A549 (cell line): ENCODE measurements around the gene CSPG4. TPM values are rescaled to one million over a fixed set of nuclear protein-coding genes. Genes with fewer than 3 reads are reported as not detected.
A peak's percentile ranks its signal among the peaks of the same experiment; 100 is the strongest.
"Not testable (repeated sequence)": the region's sequence is repeated elsewhere in the genome, so short reads cannot be mapped to it uniquely, and the experiment has no call there.

ENCODE experiments used
- ATAC-seq, 2 experiments: fragments of 200-7000 bp in 1 of 2; fragments of >200 bp in 1 of 2; cut with Nextera tagmentation in 1 of 2; cut with Tn5 transposase in 1 of 2; 3 replicates each; pipeline versions ENCODE4 v1.8.0 to v1.9.1; 2018 to 2020; ENCODE audit warnings: mild to moderate bottlenecking in 1 of 2, moderate library complexity in 1 of 2
- CTCF ChIA-PET: fragments of 300-600 bp; sonication (Branson Sonifier 250); formaldehyde crosslinking; extraction: SDS; loops from one replicate; lab custom pipeline; 2021; ENCODE audit warnings: antibody characterized with exemption, inconsistent platforms; lab: Yijun Ruan, JAX
- POLR2A ChIA-PET: fragments of 350-600 bp; formaldehyde crosslinking; extraction: SDS; loops from one replicate; lab custom pipeline; 2021; ENCODE audit warnings: antibody characterized with exemption, inconsistent platforms; lab: Yijun Ruan, JAX
- DNase-seq, 2 experiments: peaks; one replicate each; pipeline versions ENCODE4 v3.0.0 to v3.0.0-alpha.2; 2011 to 2016; ENCODE audit warnings: low read depth in 1 of 2, low spot score in 1 of 2
- FAIRE-seq: peaks from 2 replicates; lab custom pipeline; 2011; peaks lifted over from hg19 to GRCh38; lab: Jason Lieb, UNC
- H3K27ac ChIP-seq, 2 experiments: fragments of >200 bp; sonication (Bioruptor Twin); formaldehyde crosslinking; 3 replicates each; pipeline ENCODE4 v1.5.1; 2016 to 2017
- H3K4me1 ChIP-seq: fragments of >200 bp; sonication (Bioruptor Twin); formaldehyde crosslinking; 3 replicates; pipeline ENCODE4 v1.6.1; 2016
- H3K4me2 ChIP-seq: fragments of >200 bp; sonication (Bioruptor Twin); formaldehyde crosslinking; 3 replicates; pipeline ENCODE4 v1.6.1; 2016
- H3K4me3 ChIP-seq: fragments of >200 bp; sonication (Bioruptor Twin); formaldehyde crosslinking; 3 replicates; pipeline ENCODE4 v1.5.1; 2016
- H3K9me3 ChIP-seq: fragments of >200 bp; sonication (Bioruptor Twin); formaldehyde crosslinking; 3 replicates; pipeline ENCODE4 v1.6.1; 2016
- ATOH8 ChIP-seq: fragments of 250-450 bp; sonication (Bioruptor Pico); IDR thresholded peaks from 2 replicates; pipeline ENCODE4 v1.5.0; 2020; ENCODE audit warnings: low read depth, mild to moderate bottlenecking, moderate library complexity
- CEBPB ChIP-seq, 2 experiments: fragments of >200 bp in 1 of 2; sonication (Bioruptor Twin) in 1 of 2; formaldehyde crosslinking in 1 of 2; IDR thresholded peaks; 2 replicates each; pipeline ENCODE4 v1.6.1; 2012 to 2016
- CHD4 ChIP-seq: fragments of 200-600 bp; sonication (generic); IDR thresholded peaks from 2 replicates; pipeline ENCODE4 v1.6.1; 2016; ENCODE audit warnings: antibody characterized with exemption, mild to moderate bottlenecking, borderline replicate concordance
- FOSB ChIP-seq: fragments of 250-450 bp; sonication (Bioruptor Pico); IDR thresholded peaks from 2 replicates; pipeline ENCODE4 v1.5.0; 2020; ENCODE audit warnings: mild to moderate bottlenecking, moderate library complexity
- FOSL2 ChIP-seq, 2 experiments: fragments of 450-650 bp in 1 of 2; fragments of >200 bp in 1 of 2; sonication (Bioruptor Twin) in 1 of 2; formaldehyde crosslinking; IDR thresholded peaks; 2 replicates each; pipeline versions ENCODE4 v1.5.0 to v1.6.1; 2016 to 2020; ENCODE audit warnings: mild to moderate bottlenecking in 1 of 2, moderate library complexity in 1 of 2
- GATA3 ChIP-seq: IDR thresholded peaks from 2 replicates; pipeline ENCODE4 v1.6.1; 2012; ENCODE audit warnings: borderline replicate concordance
- HDAC2 ChIP-seq: fragments of 200-600 bp; sonication (generic); IDR thresholded peaks from 2 replicates; pipeline ENCODE4 v1.6.1; 2016
- HEYL ChIP-seq: fragments of 250-450 bp; sonication (Bioruptor Pico); IDR thresholded peaks from 2 replicates; pipeline ENCODE4 v1.8.0; 2021; ENCODE audit warnings: mild to moderate bottlenecking, moderate library complexity
- HOXB13 ChIP-seq: fragments of 250-450 bp; sonication (Bioruptor Pico); IDR thresholded peaks from 2 replicates; pipeline ENCODE4 v1.5.0; 2020; ENCODE audit warnings: low read depth, mild to moderate bottlenecking, moderate library complexity
- HOXB5 ChIP-seq: fragments of 250-450 bp; sonication (Bioruptor Pico); IDR thresholded peaks from 2 replicates; pipeline ENCODE4 v1.5.0; 2020; ENCODE audit warnings: mild to moderate bottlenecking, moderate library complexity
- MYC ChIP-seq: IDR thresholded peaks from 2 replicates; pipeline ENCODE4 v1.6.1; 2012; ENCODE audit warnings: mild to moderate bottlenecking, inconsistent platforms, low read length, improper control_type of control experiment, borderline replicate concordance
- POLR2A ChIP-seq: IDR thresholded peaks from 2 replicates; pipeline ENCODE4 v1.6.1; 2012; ENCODE audit warnings: mild to moderate bottlenecking, low read length
- RARB ChIP-seq: fragments of 250-450 bp; sonication (Bioruptor Pico); IDR thresholded peaks from 2 replicates; pipeline ENCODE4 v1.8.0; 2021; ENCODE audit warnings: mild to moderate bottlenecking, moderate library complexity
- RNF2 ChIP-seq: fragments of 200-600 bp; sonication (generic); IDR thresholded peaks from 2 replicates; pipeline ENCODE4 v1.6.1; 2016; ENCODE audit warnings: low read depth, mild to moderate bottlenecking, antibody characterized with exemption, moderate library complexity, borderline replicate concordance
- SMC3 ChIP-seq: fragments of >200 bp; sonication (Bioruptor Twin); formaldehyde crosslinking; IDR thresholded peaks from 3 replicates; pipeline ENCODE4 v1.6.1; 2018; ENCODE audit warnings: inconsistent platforms
- ZC3H11A ChIP-seq: fragments of 450-650 bp; IDR thresholded peaks from 2 replicates; pipeline ENCODE4 v1.6.1; 2014; ENCODE audit warnings: antibody characterized with exemption, mild to moderate bottlenecking
- ZFP36 ChIP-seq: fragments of 450-650 bp; IDR thresholded peaks from 2 replicates; pipeline ENCODE4 v1.6.1; 2014; ENCODE audit warnings: borderline replicate concordance; ENCODE audit not compliant: partially characterized antibody
- ZSCAN20 ChIP-seq: fragments of 250-450 bp; sonication (Bioruptor Pico); IDR thresholded peaks from 2 replicates; pipeline ENCODE4 v1.8.0; 2022; ENCODE audit warnings: mild to moderate bottlenecking, moderate library complexity
- WGBS: methylation state at CpG from one replicate; pipeline ENCODE4 v1.1.6; 2017; ENCODE audit errors: missing lambda C conversion rate; 5-methylcytosine and 5-hydroxymethylcytosine counted together
- polyA plus RNA-seq, 4 experiments: library from polyadenylated mRNA; depleted of rRNA in 3 of 4; stranded (reverse); fragments of >200 nt; fragmentation: RNase III in 1 of 4; extraction: RNeasy Plus Mini Kit Qiagen cat#74134 plus additional on column Dnase treatment in 1 of 4; gene quantifications; 2 replicates in 3 of 4; 3 replicates in 1 of 4; pipeline ENCODE4 v1.2.3, GENCODE V29; 2011 to 2017
- TF ChIP-seq, protein P1 (sequence below): fragments of 450-650 bp; IDR thresholded peaks from 2 replicates; pipeline ENCODE4 v1.6.1; 2014; ENCODE audit warnings: antibody characterized with exemption
- TF ChIP-seq, protein P2 (sequence below): fragments of 150-350 bp; IDR thresholded peaks from 2 replicates; pipeline ENCODE4 v1.6.1; 2014; ENCODE audit warnings: low read depth, mild to moderate bottlenecking, low read length
- TF ChIP-seq, protein P3 (sequence below): IDR thresholded peaks from 2 replicates; pipeline ENCODE4 v1.6.1; 2012; ENCODE audit warnings: low read depth, borderline replicate concordance

The CSPG4 gene
- polyA plus RNA-seq, 2 of the 4 experiments (the other 2 are of a cell fraction), result 0.01 to 0.06 TPM

- Histone ChIP-seq H3K27ac (no peak overlapping the region), H3K4me3 (no peak overlapping the region), H3K4me2 (peak overlapping the region; percentile 17; the same call in 1 of the 3 replicates), H3K4me1 (peaks cover 5% of the 10 kb centered on the region; the same call in 1 of the 3 replicates), H3K9me3 (no peaks in the 10 kb centered on the region)
- TF ChIP-seq ATOH8 (CRISPR knock-in tag), result no peak
- 0 out of 4 replicates have a peak, but pooled peaks of 1 of the 2 experiments have one; percentile 15 for TF ChIP-seq CEBPB (IDR thresholded peaks at IDR 0.05)
- TF ChIP-seq ZSCAN20, result no peak
- no peak for TF ChIP-seq MYC
- no peak for DNase-seq
- no peak for FAIRE-seq
- POLR2A ChIA-PET, result interaction anchor here (0.9 kb wide), 1 partner anchor 98 kb away, joined by 3 read pairs; the partner anchor contains the start of gene UBE2Q2
- WGBS, result 28% methylated on average over 1 of the region's 1 CpG
- ATAC-seq, result no peak
- CTCF ChIA-PET, result interaction anchor here (0.6 to 3.5 kb wide), 3 partner anchors 57 to 373 kb away, joined by 3 to 13 read pairs (median 4); no protein-coding TSS in a partner anchor
Measured at GRCh38 chr15:75745305-75745704, 32.7 kb upstream of the CSPG4 start.

DNA sequence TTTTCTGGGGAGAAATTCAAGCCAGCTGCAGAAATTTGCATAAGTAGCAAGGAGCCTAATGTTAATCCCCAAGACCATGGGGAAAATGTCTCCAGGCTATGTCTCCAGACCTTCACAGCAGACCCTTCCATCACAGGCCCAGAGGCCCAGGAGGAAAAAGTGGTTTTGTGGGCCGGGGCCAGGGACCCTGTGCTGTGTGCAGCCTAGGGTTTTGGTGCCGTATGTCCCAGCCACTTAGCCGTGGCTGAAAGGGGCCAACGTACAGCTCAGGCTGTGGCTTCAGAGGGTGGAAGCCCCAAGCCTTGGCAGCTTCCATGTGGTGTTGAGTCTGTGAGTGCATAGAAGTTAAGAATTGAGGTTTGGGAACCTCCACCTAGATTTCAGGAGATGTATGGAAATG, 29.7 kb upstream of the CSPG4 start:
- H3K27ac ChIP-seq, H3K9me3 ChIP-seq, H3K4me2 ChIP-seq, H3K4me1 ChIP-seq, H3K4me3 ChIP-seq, FAIRE-seq, POLR2A ChIA-PET, ATAC-seq, DNase-seq: not testable (repeated sequence)
- 82% methylated on average over 4 of the region's 4 CpGs for WGBS
- TF ChIP-seq ZFP36, result peak; percentile 21
- CTCF ChIA-PET, result interaction anchor here (1.9 to 3.5 kb wide), 4 partner anchors 10 to 60 kb away, joined by 5 to 13 read pairs (median 10); no protein-coding TSS in a partner anchor

GRCh38 chr15:75739791-75740190, 27.1 kb upstream of the CSPG4 start:
- ChIA-PET CTCF (interaction anchor here (3.9 to 22.9 kb wide), 2 partner anchors 12 to 65 kb away, joined by 23 to 350 read pairs; no protein-coding TSS in a partner anchor), POLR2A (no interaction called here)
- DNase-seq (no peak), ATAC-seq (no peak), FAIRE-seq (no peak)
- TF ChIP-seq CHD4, result no peak
- no peak for TF ChIP-seq GATA3
- no peak for TF ChIP-seq ATOH8 (CRISPR knock-in tag)
- no peak for TF ChIP-seq HEYL (CRISPR knock-in tag)
- Histone ChIP-seq H3K27ac (no peak overlapping the region), H3K9me3 (no peaks in the 10 kb centered on the region), H3K4me2 (no peak overlapping the region), H3K4me1 (0 out of 3 replicates have a peak, but pooled peaks cover 3% of the 10 kb centered on the region), H3K4me3 (no peak overlapping the region)
- WGBS, result 90% methylated on average over 5 of the region's 5 CpGs

GRCh38 chr15:75738647-75739325, 26.1 kb upstream of the CSPG4 start:
- POLR2A ChIA-PET, result interaction anchor here (0.5 to 1.6 kb wide), 12 partner anchors 10 to 371 kb away, joined by 3 to 9 read pairs (median 3); partner anchors contain the start of gene UBE2Q2
- H3K27ac ChIP-seq, result peak overlapping the region; percentile 81 to 94
- CTCF ChIA-PET, result interaction anchor here (1.1 to 22.9 kb wide), 6 partner anchors 11 to 66 kb away, joined by 3 to 350 read pairs (median 6); a partner anchor contains a TSS
- peak overlapping the region; percentile 100 for H3K4me2 ChIP-seq
- WGBS, result 14% methylated on average over 39 of the region's 54 CpGs
- peak; percentile 96 to 97 for DNase-seq
- H3K9me3 ChIP-seq, result no peaks in the 10 kb centered on the region
- ATAC-seq, result peak; percentile 92 to 98
- peak overlapping the region; percentile 87 for H3K4me3 ChIP-seq
- 0 out of 3 replicates have a peak, but pooled peaks cover 3% of the 10 kb centered on the region for H3K4me1 ChIP-seq
- FAIRE-seq, result no peak
- no peak for TF ChIP-seq FOSB
- TF ChIP-seq SMC3, result no peak
- TF ChIP-seq, protein P1, sequence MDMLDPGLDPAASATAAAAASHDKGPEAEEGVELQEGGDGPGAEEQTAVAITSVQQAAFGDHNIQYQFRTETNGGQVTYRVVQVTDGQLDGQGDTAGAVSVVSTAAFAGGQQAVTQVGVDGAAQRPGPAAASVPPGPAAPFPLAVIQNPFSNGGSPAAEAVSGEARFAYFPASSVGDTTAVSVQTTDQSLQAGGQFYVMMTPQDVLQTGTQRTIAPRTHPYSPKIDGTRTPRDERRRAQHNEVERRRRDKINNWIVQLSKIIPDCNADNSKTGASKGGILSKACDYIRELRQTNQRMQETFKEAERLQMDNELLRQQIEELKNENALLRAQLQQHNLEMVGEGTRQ, result peak; percentile 90
- 0 out of 2 replicates have a peak, but pooled peaks have one; percentile 40 for TF ChIP-seq HDAC2
- 0 out of 2 replicates have a peak, but pooled peaks have one; percentile 54 for TF ChIP-seq RNF2
- peak; percentile 45 for TF ChIP-seq POLR2A
- TF ChIP-seq MYC, result peak; percentile 84; the same call in 1 of the 2 replicates
- no peak for TF ChIP-seq FOSL2 (IDR thresholded peaks at IDR 0.05)
- peak; percentile 25; the same call in 1 of the 2 replicates for TF ChIP-seq FOSL2 (CRISPR knock-in tag; IDR thresholded peaks at IDR 0.05)
- TF ChIP-seq CHD4, result no peak
- TF ChIP-seq, protein P2, sequence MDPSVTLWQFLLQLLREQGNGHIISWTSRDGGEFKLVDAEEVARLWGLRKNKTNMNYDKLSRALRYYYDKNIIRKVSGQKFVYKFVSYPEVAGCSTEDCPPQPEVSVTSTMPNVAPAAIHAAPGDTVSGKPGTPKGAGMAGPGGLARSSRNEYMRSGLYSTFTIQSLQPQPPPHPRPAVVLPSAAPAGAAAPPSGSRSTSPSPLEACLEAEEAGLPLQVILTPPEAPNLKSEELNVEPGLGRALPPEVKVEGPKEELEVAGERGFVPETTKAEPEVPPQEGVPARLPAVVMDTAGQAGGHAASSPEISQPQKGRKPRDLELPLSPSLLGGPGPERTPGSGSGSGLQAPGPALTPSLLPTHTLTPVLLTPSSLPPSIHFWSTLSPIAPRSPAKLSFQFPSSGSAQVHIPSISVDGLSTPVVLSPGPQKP, result no peak
- TF ChIP-seq ATOH8 (CRISPR knock-in tag), result peak; percentile 81
- TF ChIP-seq, protein P3, sequence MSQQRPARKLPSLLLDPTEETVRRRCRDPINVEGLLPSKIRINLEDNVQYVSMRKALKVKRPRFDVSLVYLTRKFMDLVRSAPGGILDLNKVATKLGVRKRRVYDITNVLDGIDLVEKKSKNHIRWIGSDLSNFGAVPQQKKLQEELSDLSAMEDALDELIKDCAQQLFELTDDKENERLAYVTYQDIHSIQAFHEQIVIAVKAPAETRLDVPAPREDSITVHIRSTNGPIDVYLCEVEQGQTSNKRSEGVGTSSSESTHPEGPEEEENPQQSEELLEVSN, result peak; percentile 97
- no peak for TF ChIP-seq ZC3H11A
- peak; percentile 47; the same call in 1 of the 2 replicates for TF ChIP-seq RARB (CRISPR knock-in tag)
- TF ChIP-seq HOXB5 (CRISPR knock-in tag), result peak; percentile 75; the same call in 1 of the 2 replicates
- TF ChIP-seq HOXB13 (CRISPR knock-in tag), result peak; percentile 80; the same call in 1 of the 2 replicates
